HepG2 (cell line): Measurements from ENCODE around the gene CORT. TPM values are rescaled to one million over a fixed set of nuclear protein-coding genes. Genes with fewer than 3 reads are reported as not detected.

Experiments used
- FOXO1 ChIP-seq: sonication (generic); formaldehyde crosslinking; IDR thresholded peaks from 2 replicates; pipeline ENCODE4 v1.4.0; 2020; ENCODE audit warnings: missing genetic modification reagents
- ISL2 ChIP-seq: sonication (generic); formaldehyde crosslinking; IDR thresholded peaks from 2 replicates; pipeline ENCODE4 v1.5.0; 2020; ENCODE audit warnings: missing genetic modification reagents
- ISX ChIP-seq: sonication (generic); formaldehyde crosslinking; conservative IDR thresholded peaks from 2 replicates; pipeline ENCODE4 v1.5.0; 2020; ENCODE audit warnings: missing genetic modification reagents
- POLR2AphosphoS2 ChIP-seq: IDR thresholded peaks from 2 replicates; pipeline ENCODE4 v1.6.1; 2011; ENCODE audit warnings: low read depth, low read length, improper control_type of control experiment
- PTBP1 ChIP-seq: fragments of 200-400 bp; formaldehyde crosslinking; IDR thresholded peaks from 2 replicates; pipeline ENCODE4 v1.6.1; 2018; ENCODE audit warnings: low read length, low read depth; ENCODE audit not compliant: poor library complexity, severe bottlenecking
- RAD21 ChIP-seq: fragments of 450-650 bp; formaldehyde crosslinking; IDR thresholded peaks from 2 replicates; pipeline ENCODE4 v1.5.0; 2020; ENCODE audit warnings: mild to moderate bottlenecking
- RARA ChIP-seq: IDR thresholded peaks from 2 replicates; pipeline ENCODE4 v1.6.1; 2016; ENCODE audit warnings: missing genetic modification reagents, missing compliant biosample characterization
- RNF2 ChIP-seq: fragments of 450-650 bp; conservative IDR thresholded peaks from 2 replicates; pipeline ENCODE4 v1.6.1; 2016; ENCODE audit warnings: low read depth
- SIN3B ChIP-seq: fragments of 150-350 bp; IDR thresholded peaks from 2 replicates; pipeline ENCODE4 v1.6.1; 2014; ENCODE audit warnings: low read length
- SNAPC2 ChIP-seq: sonication (generic); formaldehyde crosslinking; IDR thresholded peaks from 2 replicates; pipeline ENCODE4 v1.8.1; 2022; ENCODE audit warnings: mild to moderate bottlenecking, missing genetic modification reagents
- SRSF9 ChIP-seq: fragments of 200-400 bp; formaldehyde crosslinking; IDR thresholded peaks from 2 replicates; pipeline ENCODE4 v1.6.1; 2018; ENCODE audit warnings: borderline replicate concordance, mild to moderate bottlenecking, low read depth, low read length; ENCODE audit not compliant: insufficient read depth, poor library complexity, severe bottlenecking
- SRY ChIP-seq: sonication (generic); formaldehyde crosslinking; IDR thresholded peaks from 2 replicates; pipeline ENCODE4 v1.8.0; 2022; ENCODE audit warnings: mild to moderate bottlenecking, missing genetic modification reagents
- YEATS4 ChIP-seq: sonication (generic); formaldehyde crosslinking; IDR thresholded peaks from 2 replicates; pipeline ENCODE4 v1.4.0; 2020; ENCODE audit warnings: missing genetic modification reagents, borderline replicate concordance
- ZFP62 ChIP-seq: sonication (generic); formaldehyde crosslinking; IDR thresholded peaks from 2 replicates; pipeline ENCODE4 v1.4.0; 2020; ENCODE audit warnings: missing genetic modification reagents
- ZFX ChIP-seq: sonication (generic); formaldehyde crosslinking; IDR thresholded peaks from 2 replicates; pipeline ENCODE4 v1.4.0; 2020; ENCODE audit warnings: mild to moderate bottlenecking, low read depth, missing genetic modification reagents, moderate library complexity
- ZNF136 ChIP-seq: sonication (generic); formaldehyde crosslinking; IDR thresholded peaks from 2 replicates; pipeline ENCODE4 v1.8.1; 2022; ENCODE audit warnings: low read depth, mild to moderate bottlenecking, moderate library complexity, missing genetic modification reagents
- ZNF143 ChIP-seq: sonication (generic); formaldehyde crosslinking; IDR thresholded peaks from 2 replicates; pipeline ENCODE4 v1.4.0; 2020; ENCODE audit warnings: missing genetic modification reagents
- ZNF18 ChIP-seq: sonication (generic); formaldehyde crosslinking; IDR thresholded peaks from 2 replicates; pipeline ENCODE4 v1.8.0; 2022; ENCODE audit warnings: mild to moderate bottlenecking, missing genetic modification reagents; ENCODE audit not compliant: insufficient replicate concordance
- ZNF225 ChIP-seq: sonication (generic); formaldehyde crosslinking; IDR thresholded peaks from 2 replicates; pipeline ENCODE4 v1.4.0; 2020; ENCODE audit warnings: mild to moderate bottlenecking, missing genetic modification reagents
- ZNF451 ChIP-seq: sonication (generic); formaldehyde crosslinking; IDR thresholded peaks from 2 replicates; pipeline ENCODE4 v1.5.0; 2020; ENCODE audit warnings: mild to moderate bottlenecking, missing genetic modification reagents
- ZNF543 ChIP-seq: sonication (generic); formaldehyde crosslinking; IDR thresholded peaks from 2 replicates; pipeline ENCODE4 v1.4.0; 2020; ENCODE audit warnings: mild to moderate bottlenecking, missing genetic modification reagents
- ZNF607 ChIP-seq: sonication (generic); formaldehyde crosslinking; IDR thresholded peaks from 2 replicates; pipeline ENCODE4 v1.5.1; 2020; ENCODE audit warnings: missing genetic modification reagents, mild to moderate bottlenecking, borderline replicate concordance
- ZNF839 ChIP-seq: sonication (generic); formaldehyde crosslinking; IDR thresholded peaks from 2 replicates; pipeline ENCODE4 v1.4.0; 2020; ENCODE audit warnings: missing genetic modification reagents, mild to moderate bottlenecking, borderline replicate concordance
- polyA plus RNA-seq, 8 experiments: library from polyadenylated mRNA; depleted of rRNA in 3 of 8; stranded (reverse) in 7 of 8; unstranded in 1 of 8; fragments of >200 nt; fragmentation: Illumina TruSeq in 4 of 8; extraction: Trizol in 4 of 8; gene quantifications; 2 replicates each; pipeline versions ENCODE4 v1.2.1 to v1.2.3, GENCODE V29; 2011 to 2016; ENCODE audit warnings: low read depth in 4 of 8, missing spikeins in 1 of 8, mixed read lengths in 1 of 8; ENCODE audit not compliant: insufficient read depth in 1 of 8
- total RNA-seq, 5 experiments: library from RNA; depleted of rRNA; stranded (reverse); fragments of >200 nt; fragmentation: Illumina TruSeq; extraction: Trizol; gene quantifications; 2 replicates each; pipeline ENCODE4 v1.2.3, GENCODE V29; 2016; ENCODE audit warnings: low read depth in 1 of 5
- TF ChIP-seq, protein P1 (sequence below): sonication (generic); formaldehyde crosslinking; IDR thresholded peaks from 2 replicates; pipeline ENCODE4 v1.5.1; 2020; ENCODE audit warnings: missing genetic modification reagents, mild to moderate bottlenecking, borderline replicate concordance
- TF ChIP-seq, protein P2 (sequence below): sonication (generic); formaldehyde crosslinking; IDR thresholded peaks from 2 replicates; pipeline ENCODE4 v1.5.1; 2020; ENCODE audit warnings: mild to moderate bottlenecking, moderate library complexity, missing genetic modification reagents
- TF ChIP-seq, protein P3 (sequence below): sonication (generic); formaldehyde crosslinking; IDR thresholded peaks from 2 replicates; pipeline ENCODE4 v1.5.0; 2020; ENCODE audit warnings: mild to moderate bottlenecking, missing genetic modification reagents

CORT gene
- total and polyA plus RNA-seq, 2 of the 13 experiments (the other 11 are each of a cell fraction or from before 2014, with no cell fraction given): 0.11 to 0.62 TPM

DNA sequence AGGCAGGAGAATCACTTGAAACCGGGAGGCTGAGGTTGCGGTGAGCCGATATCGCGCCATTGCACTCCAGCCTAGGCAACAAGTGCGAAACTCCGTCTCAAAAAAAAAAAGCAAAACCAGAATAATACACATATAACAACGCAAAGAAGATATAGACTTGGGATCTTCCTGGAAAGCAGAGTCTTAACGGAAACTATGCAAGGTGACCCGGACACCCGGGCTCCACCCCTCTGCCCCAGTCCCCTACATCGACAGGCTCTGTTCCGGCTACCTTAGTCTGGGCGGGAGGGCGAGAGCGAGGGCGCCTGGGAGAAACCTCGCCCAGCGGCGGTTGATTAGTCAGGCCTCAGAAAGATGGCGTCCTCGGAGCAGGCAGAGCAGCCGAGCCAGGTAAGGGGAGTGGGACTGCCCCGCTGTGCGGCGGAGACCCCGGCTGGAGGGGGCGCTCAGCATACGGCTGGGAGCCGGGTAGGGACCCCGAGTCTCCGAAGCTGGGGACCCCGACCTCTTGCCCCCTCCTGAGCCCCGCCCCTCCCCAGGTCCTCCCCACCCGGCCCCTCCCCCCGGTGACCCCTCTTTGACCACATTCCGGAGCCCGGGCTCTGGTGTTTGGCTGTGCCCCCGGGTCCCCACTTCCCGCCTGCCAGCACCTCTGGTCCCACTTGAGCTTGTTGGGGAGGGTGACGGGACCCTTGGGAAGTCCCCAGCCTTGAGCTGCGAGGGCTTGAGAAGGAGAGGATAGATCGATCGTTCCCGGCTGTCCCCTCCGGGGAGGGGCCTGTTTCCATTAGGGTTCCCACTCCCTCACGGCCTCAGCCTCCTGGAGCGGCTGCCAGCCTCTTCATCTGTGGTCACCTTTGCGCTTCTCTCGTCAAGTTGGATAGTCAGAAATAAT is 25.0 kb downstream of the CORT start, which contains the start of gene PEX14 (continued):
- TF ChIP-seq ZFX (CRISPR knock-in tag): peak; percentile 47
- peak; percentile 82; the same call in 1 of the 2 replicates for TF ChIP-seq SIN3B
- TF ChIP-seq RAD21 (CRISPR knock-in tag): no peak
- no peak; the same call in 1 of the 2 replicates for TF ChIP-seq SRY (CRISPR knock-in tag)
- TF ChIP-seq YEATS4: peak; percentile 82
- peak; percentile 72; the same call in 1 of the 2 replicates for TF ChIP-seq ZNF451 (CRISPR knock-in tag)
- TF ChIP-seq ZNF607 (CRISPR knock-in tag): no peak
- 0 out of 2 replicates have a peak, but pooled peaks have one; percentile 63 for TF ChIP-seq ISX (CRISPR knock-in tag)
- TF ChIP-seq ZNF18 (CRISPR knock-in tag): no peak
- TF ChIP-seq ZNF839 (CRISPR knock-in tag): no peak
- TF ChIP-seq ZNF225 (CRISPR knock-in tag): no peak
- no peak for TF ChIP-seq RNF2
- TF ChIP-seq ZNF143 (CRISPR knock-in tag): peak; percentile 94
- TF ChIP-seq ZFP62: no peak
- TF ChIP-seq, protein P1, sequence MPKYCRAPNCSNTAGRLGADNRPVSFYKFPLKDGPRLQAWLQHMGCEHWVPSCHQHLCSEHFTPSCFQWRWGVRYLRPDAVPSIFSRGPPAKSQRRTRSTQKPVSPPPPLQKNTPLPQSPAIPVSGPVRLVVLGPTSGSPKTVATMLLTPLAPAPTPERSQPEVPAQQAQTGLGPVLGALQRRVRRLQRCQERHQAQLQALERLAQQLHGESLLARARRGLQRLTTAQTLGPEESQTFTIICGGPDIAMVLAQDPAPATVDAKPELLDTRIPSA: no peak
- TF ChIP-seq SRSF9: no peak
- TF ChIP-seq, protein P2, sequence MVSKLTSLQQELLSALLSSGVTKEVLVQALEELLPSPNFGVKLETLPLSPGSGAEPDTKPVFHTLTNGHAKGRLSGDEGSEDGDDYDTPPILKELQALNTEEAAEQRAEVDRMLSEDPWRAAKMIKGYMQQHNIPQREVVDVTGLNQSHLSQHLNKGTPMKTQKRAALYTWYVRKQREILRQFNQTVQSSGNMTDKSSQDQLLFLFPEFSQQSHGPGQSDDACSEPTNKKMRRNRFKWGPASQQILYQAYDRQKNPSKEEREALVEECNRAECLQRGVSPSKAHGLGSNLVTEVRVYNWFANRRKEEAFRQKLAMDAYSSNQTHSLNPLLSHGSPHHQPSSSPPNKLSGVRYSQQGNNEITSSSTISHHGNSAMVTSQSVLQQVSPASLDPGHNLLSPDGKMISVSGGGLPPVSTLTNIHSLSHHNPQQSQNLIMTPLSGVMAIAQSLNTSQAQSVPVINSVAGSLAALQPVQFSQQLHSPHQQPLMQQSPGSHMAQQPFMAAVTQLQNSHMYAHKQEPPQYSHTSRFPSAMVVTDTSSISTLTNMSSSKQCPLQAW (CRISPR knock-in tag): no peak
- TF ChIP-seq POLR2AphosphoS2: peak; percentile 89; the same call in 1 of the 2 replicates
- TF ChIP-seq ZNF136: no peak
- TF ChIP-seq SNAPC2 (CRISPR knock-in tag): no peak
- TF ChIP-seq FOXO1 (CRISPR knock-in tag): peak; percentile 47; the same call in 1 of the 2 replicates
- no peak for TF ChIP-seq PTBP1
- no peak for TF ChIP-seq ZNF543 (CRISPR knock-in tag)
- peak; percentile 73 for TF ChIP-seq RARA (CRISPR knock-in tag)
- TF ChIP-seq, protein P3, sequence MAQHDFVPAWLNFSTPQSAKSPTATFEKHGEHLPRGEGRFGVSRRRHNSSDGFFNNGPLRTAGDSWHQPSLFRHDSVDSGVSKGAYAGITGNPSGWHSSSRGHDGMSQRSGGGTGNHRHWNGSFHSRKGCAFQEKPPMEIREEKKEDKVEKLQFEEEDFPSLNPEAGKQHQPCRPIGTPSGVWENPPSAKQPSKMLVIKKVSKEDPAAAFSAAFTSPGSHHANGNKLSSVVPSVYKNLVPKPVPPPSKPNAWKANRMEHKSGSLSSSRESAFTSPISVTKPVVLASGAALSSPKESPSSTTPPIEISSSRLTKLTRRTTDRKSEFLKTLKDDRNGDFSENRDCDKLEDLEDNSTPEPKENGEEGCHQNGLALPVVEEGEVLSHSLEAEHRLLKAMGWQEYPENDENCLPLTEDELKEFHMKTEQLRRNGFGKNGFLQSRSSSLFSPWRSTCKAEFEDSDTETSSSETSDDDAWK (CRISPR knock-in tag): no peak
- TF ChIP-seq ISL2: peak; percentile 82
